Trophoblast cell (in vitro differentiated cells and primary cell): ENCODE measurements around the gene IGFALS.

ENCODE experiments used
- DNase-seq, 2 donors: peaks; one replicate each; pipeline ENCODE4 v3.0.0-alpha.2; 2016
- H2AFZ ChIP-seq: 2 replicates; pipeline ENCODE4 v1.6.1; 2013; ENCODE audit warnings: low read length, moderate library complexity, mild to moderate bottlenecking; ENCODE audit not compliant: insufficient read depth, poor library complexity
- H2AK5ac ChIP-seq: 2 replicates; pipeline ENCODE4 v1.6.1; 2013; ENCODE audit warnings: mild to moderate bottlenecking, low read length
- H2BK120ac ChIP-seq: 2 replicates; pipeline ENCODE4 v1.6.1; 2013; ENCODE audit warnings: low read length, mild to moderate bottlenecking, moderate library complexity; ENCODE audit not compliant: insufficient read depth, poor library complexity
- H2BK12ac ChIP-seq: 2 replicates; pipeline ENCODE4 v1.6.1; 2013; ENCODE audit warnings: mild to moderate bottlenecking, low read length, moderate library complexity
- H2BK5ac ChIP-seq: 2 replicates; pipeline ENCODE4 v1.6.1; 2013; ENCODE audit warnings: low read length, low read depth, moderate library complexity, mild to moderate bottlenecking; ENCODE audit not compliant: poor library complexity
- H3K14ac ChIP-seq: 2 replicates; pipeline ENCODE4 v1.6.1; 2013; ENCODE audit warnings: mild to moderate bottlenecking, low read length
- H3K18ac ChIP-seq: 2 replicates; pipeline ENCODE4 v1.6.1; 2013; ENCODE audit warnings: mild to moderate bottlenecking, low read length
- H3K23ac ChIP-seq: 2 replicates; pipeline ENCODE4 v1.6.1; 2013; ENCODE audit warnings: low read length
- H3K27ac ChIP-seq: 2 replicates; pipeline ENCODE4 v1.5.1; 2013; ENCODE audit warnings: low read depth, mild to moderate bottlenecking, inconsistent platforms, low read length, moderate library complexity
- H3K27me3 ChIP-seq: 2 replicates; pipeline ENCODE4 v1.6.1; 2013; ENCODE audit warnings: inconsistent platforms, mild to moderate bottlenecking, low read length, moderate library complexity; ENCODE audit not compliant: insufficient read depth
- H3K36me3 ChIP-seq, 2 experiments: 1 replicate in 1 of 2; 2 replicates in 1 of 2; pipeline ENCODE4 v1.6.1; 2013; ENCODE audit warnings: low read length in 2 of 2, mild to moderate bottlenecking in 2 of 2, moderate library complexity in 1 of 2; ENCODE audit not compliant: insufficient read depth in 2 of 2, control insufficient read depth in 1 of 2
- H3K4ac ChIP-seq: 2 replicates; pipeline ENCODE4 v1.6.1; 2013; ENCODE audit warnings: low read depth, mild to moderate bottlenecking, low read length, moderate library complexity
- H3K4me1 ChIP-seq, 2 experiments: 1 replicate in 1 of 2; 2 replicates in 1 of 2; pipeline ENCODE4 v1.6.1; 2013; ENCODE audit warnings: low read length in 2 of 2, mild to moderate bottlenecking in 2 of 2, moderate library complexity in 1 of 2; ENCODE audit not compliant: insufficient read depth in 2 of 2, control insufficient read depth in 1 of 2
- H3K4me2 ChIP-seq: 2 replicates; pipeline ENCODE4 v1.6.1; 2013; ENCODE audit warnings: inconsistent platforms, mild to moderate bottlenecking, low read length, moderate library complexity
- H3K4me3 ChIP-seq: 2 replicates; pipeline ENCODE4 v1.5.1; 2013; ENCODE audit warnings: mild to moderate bottlenecking, low read depth, low read length, inconsistent platforms
- H3K79me1 ChIP-seq: one replicate; pipeline ENCODE4 v1.6.1; 2013; ENCODE audit warnings: low read length
- H3K79me2 ChIP-seq: 2 replicates; pipeline ENCODE4 v1.6.1; 2013; ENCODE audit warnings: low read length, mild to moderate bottlenecking; ENCODE audit not compliant: control insufficient read depth, insufficient read depth, poor library complexity
- H3K9ac ChIP-seq: 2 replicates; pipeline ENCODE4 v1.6.1; 2013; ENCODE audit warnings: mild to moderate bottlenecking, low read length
- H3K9me3 ChIP-seq: 2 replicates; pipeline ENCODE4 v1.6.1; 2013; ENCODE audit warnings: low read depth, mild to moderate bottlenecking, control low read depth, inconsistent platforms, low read length; ENCODE audit not compliant: insufficient read depth
- H4K12ac ChIP-seq: 2 replicates; pipeline ENCODE4 v1.6.1; 2013; ENCODE audit warnings: low read depth, mild to moderate bottlenecking, low read length, moderate library complexity
- H4K8ac ChIP-seq: 2 replicates; pipeline ENCODE4 v1.6.1; 2013; ENCODE audit warnings: low read depth, mild to moderate bottlenecking, low read length, moderate library complexity
- H4K91ac ChIP-seq: one replicate; pipeline ENCODE4 v1.6.1; 2013; ENCODE audit warnings: low read depth, mild to moderate bottlenecking, low read length, moderate library complexity
- WGBS: extraction: QIAGEN DNeasy Blood & Tissue Kit; methylation state at CpG from one replicate; pipeline ENCODE4 v1.1.7; 2013; ENCODE audit warnings: missing lambda C conversion rate; ENCODE audit not compliant: insufficient read length, insufficient coverage; ENCODE audit errors: extremely low coverage; 5-methylcytosine and 5-hydroxymethylcytosine counted together

Gene IGFALS

DNA sequence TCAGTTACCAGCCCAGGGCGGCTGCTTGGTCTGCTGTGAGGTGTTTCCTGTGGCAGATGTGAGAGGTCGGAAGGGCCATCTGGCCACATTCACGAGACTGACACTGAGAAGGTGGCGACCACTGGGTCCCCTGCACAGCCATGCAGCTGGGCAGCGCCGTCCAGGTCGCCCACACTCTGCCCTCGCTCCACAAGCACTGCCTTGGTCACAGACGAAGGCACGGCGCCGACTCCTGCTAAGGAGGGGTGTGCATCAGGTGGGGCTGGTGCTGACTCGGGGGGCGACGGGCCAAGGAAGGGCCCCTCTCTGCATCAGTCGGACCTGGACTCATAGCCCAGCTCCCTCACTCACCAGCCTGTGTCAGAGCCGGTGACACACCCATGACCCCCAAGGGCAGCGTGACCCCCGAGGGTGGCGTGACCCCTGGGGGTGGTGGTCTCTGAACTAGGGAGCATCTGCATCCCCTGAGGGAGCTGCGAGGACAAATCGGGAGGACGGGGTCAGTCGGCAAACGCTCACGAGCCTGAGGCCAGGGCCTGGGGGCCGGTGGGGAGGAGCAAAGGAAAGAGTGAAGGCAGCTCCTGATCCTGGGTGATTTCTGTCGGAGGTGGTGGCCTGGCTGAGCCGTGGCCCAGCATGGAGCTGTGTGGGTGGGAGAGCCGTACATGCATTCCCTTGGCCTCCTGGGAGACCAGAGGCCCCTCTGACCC, 52.6 kb downstream of the IGFALS start:
- H4K12ac ChIP-seq, result no peak overlapping the region

More for the DNA sequence above, 52.6 kb downstream of the IGFALS start:
- H3K79me2 ChIP-seq, result peaks cover 6% of the 10 kb centered on the region
- no peaks in the 10 kb centered on the region for H3K27me3 ChIP-seq
- H3K18ac ChIP-seq, result no peak overlapping the region
- H3K9me3 ChIP-seq, result peaks cover 48% of the 10 kb centered on the region
- peak overlapping the region; percentile 1 for H3K4me3 ChIP-seq
- H4K91ac ChIP-seq, result no peak overlapping the region
- no peak overlapping the region for H3K4ac ChIP-seq
- no peak overlapping the region for H2BK5ac ChIP-seq
- H2AFZ ChIP-seq, result no peak overlapping the region
- H3K4me1 ChIP-seq, result peaks cover 13 to 20% of the 10 kb centered on the region in 2 experiments
- no CpG with 5 or more reads among the region's 30 CpGs for WGBS
- H2BK120ac ChIP-seq, result no peak overlapping the region
- H4K8ac ChIP-seq, result no peak overlapping the region
- no peak overlapping the region for H3K27ac ChIP-seq
- no peak overlapping the region for H3K9ac ChIP-seq
- no peak overlapping the region for H2AK5ac ChIP-seq
- no peak overlapping the region for H3K23ac ChIP-seq
- no peak for DNase-seq
- H3K4me2 ChIP-seq, result no peak overlapping the region
- no peak overlapping the region for H3K14ac ChIP-seq
- peaks cover 16 to 20% of the 10 kb centered on the region in 2 experiments for H3K36me3 ChIP-seq
- no peak overlapping the region for H2BK12ac ChIP-seq
- H3K79me1 ChIP-seq, result peaks cover 8% of the 10 kb centered on the region
